Iris pigment epithelial cell (primary cell): ENCODE data around the gene BCL2L2.

Source experiments
- DNase-seq: peaks from one replicate; pipeline ENCODE4 v3.0.0-alpha.2; 2011; ENCODE audit warnings: low read depth

Gene BCL2L2

DNA sequence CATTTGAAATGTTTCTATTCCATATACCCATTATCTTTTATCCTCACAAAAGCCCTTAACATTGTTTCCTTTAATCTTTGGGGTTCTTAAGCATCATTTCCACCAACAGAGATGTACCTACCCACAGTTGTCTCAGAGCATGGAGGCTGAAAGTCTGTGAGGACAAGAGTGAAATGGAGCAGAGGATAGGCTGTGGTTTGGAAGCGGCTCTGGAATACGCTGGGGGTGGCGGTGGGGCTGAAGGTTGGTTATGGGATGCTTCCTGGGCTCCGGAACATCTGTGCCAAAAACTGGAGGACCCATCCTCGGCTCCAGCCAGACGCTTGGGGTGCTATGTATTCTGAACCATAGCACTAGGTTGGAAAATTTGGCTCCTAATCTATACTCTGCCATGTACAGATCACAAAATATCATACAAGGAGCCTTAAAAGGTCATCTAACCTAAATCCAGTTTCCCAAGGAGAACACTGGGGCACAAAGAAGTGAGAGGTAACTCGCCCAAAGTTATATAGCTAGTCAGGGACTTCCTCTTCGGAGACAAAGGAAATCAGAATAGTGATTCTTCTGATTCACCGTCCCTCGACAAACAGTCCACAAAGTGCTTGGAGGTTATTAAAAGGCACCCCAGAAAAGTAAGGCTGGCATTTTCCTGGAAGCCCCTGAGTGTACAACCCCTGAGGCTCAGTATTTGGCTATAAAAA, 6.5 kb upstream of the BCL2L2 start:
- no peak for DNase-seq

DNA sequence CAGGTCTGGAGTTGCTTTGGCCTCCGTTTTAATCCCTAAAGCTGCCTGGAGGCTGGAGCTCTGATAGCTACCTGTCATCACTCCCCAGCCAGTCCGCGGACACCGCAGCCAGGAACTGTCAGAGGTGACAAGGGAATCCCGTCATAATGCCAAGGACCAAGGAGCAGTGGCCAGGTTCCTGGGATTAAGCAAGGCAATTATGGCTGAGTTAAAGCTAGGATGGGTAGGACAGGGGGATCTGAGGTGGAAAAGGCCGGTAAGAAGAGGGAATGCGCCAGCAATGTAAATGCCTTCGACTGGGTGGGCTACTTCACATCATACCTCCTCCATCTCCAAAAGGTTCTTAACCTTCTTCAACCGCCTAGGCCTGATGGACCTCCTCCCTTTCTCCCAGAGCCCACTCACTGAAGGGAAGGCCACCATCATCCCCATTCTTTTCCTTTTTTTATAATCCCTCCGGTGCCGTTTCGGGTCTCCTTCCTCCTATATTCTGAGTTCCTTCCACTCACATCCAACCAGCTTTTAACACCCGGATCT, 5.9 kb upstream of the BCL2L2 start:
- peak; percentile 18 for DNase-seq

DNA sequence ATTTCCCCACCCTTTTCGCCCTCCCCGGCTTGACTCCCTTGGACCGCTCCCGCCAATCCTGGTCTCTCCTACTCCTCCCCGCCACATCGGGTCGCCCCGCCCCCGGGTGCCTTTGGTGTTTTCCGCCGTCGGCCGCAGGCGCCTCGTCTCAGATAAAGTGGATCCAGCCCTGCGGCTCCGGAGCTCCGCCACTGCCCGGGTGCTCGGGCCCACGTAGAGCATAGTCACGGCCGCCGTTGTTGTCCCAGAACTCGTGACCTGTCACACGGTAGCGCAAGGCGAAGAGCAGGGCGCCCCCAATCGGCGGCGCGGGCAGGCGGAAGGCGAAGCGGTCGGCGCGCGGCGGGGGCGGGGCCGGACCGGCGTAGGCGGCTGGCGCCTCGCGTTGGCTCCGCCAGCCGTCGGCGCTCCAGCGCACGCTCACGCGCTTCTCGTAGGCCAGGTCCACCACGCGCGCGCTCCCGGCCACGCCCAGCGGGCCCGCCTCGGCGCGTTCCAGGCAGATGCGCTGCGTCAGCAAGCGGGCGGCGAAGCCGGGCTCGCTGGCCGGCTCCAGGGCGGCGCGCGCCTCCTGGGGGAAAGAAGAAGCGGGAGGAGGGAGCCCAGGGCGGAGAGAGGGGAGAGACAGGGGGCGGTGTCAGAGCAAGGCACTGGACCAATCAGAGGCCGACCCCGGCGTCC, 5.2 kb upstream of the BCL2L2 start:
- DNase-seq = peak; percentile 99

DNA sequence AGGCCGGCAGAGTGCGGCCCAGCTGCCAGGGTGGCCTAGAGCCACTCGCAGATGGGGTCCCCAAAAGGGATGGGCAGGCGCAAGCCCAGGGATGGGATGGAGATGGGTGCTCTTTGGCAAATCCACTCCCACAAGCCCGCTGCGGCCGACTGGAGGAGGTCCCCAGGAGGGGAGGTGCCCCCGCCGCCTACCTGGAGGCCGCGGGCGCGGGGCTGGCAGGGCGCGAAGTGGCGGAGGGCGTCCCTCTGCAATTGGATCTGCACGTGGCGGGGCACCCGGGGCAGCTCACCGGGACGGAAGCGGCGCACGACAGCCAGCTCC, 4.7 kb upstream of the BCL2L2 start:
- DNase-seq = no peak

DNA sequence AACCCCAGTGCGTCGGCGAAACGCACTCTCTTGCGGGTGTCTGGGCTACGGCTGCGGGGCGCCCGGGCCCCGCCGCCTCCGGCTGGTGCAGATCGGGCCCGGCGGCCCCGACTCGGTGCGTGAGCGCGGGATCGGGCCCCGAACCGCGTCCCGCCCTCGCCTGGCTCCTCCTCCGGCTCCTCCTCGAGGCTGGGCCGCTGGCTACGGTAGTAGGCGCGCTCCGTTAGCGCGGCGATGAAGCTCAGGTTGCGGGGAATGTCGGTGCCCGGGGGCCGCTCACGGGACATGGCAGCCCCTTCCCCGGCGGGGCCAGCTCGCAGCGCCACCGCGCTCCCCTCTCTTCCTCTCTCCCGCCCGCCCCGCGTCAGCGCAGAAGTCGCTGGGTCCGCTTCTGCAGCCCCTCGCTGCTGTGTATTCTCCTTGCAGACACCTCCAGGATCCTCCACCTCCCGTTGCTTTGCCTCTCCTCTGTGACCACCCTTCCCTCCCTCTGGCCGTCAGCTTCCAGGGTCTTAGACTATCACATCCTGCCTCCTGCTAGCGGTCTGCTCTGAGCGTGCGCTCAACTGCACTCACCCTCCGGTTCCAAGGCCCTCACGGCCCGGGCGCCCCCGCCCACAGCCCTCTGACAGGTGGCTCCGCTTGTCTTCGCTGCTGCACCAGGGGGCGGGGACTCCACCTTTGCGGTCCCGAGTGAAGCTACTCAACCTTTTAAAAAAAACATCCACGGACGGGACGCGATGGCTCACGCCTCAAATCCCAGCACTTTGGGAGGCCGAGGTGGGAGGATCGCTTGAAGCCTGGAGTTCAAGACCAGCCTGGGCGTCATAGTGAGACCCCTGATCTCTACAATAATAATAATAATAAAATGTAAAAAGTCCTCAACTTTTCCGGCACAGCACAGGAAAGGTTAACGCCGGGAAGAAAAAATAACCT, 4.1 kb upstream of the BCL2L2 start, which contains the start of gene PPP1R3E:
Gene PPP1R3E, minus strand, starts transcription at position 570 of the 936 bp plus-strand sequence. Its CDS starts 283 bp downstream, at position 287.
- DNase-seq = peak; percentile 62

DNA sequence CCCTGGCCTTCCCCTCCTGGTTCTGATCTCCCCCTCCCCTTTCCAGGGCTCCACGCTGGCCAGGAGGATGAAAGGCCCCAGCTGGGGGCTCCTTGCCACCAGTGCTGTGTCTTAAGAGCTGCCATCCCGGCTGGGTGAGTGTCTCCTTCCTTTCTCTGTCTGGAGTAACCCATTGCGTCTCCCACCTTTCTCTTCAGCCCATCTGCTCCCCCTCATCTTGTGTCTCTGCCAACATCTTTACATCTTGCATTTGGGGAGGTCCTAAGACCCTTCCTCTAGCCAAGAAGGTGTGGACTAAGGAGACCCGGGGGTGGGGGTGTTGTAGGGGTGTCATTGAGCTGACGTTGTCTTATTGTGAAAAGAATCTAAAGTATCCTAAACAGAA, 505 bp downstream of the BCL2L2 start:
- DNase-seq = no peak

DNA sequence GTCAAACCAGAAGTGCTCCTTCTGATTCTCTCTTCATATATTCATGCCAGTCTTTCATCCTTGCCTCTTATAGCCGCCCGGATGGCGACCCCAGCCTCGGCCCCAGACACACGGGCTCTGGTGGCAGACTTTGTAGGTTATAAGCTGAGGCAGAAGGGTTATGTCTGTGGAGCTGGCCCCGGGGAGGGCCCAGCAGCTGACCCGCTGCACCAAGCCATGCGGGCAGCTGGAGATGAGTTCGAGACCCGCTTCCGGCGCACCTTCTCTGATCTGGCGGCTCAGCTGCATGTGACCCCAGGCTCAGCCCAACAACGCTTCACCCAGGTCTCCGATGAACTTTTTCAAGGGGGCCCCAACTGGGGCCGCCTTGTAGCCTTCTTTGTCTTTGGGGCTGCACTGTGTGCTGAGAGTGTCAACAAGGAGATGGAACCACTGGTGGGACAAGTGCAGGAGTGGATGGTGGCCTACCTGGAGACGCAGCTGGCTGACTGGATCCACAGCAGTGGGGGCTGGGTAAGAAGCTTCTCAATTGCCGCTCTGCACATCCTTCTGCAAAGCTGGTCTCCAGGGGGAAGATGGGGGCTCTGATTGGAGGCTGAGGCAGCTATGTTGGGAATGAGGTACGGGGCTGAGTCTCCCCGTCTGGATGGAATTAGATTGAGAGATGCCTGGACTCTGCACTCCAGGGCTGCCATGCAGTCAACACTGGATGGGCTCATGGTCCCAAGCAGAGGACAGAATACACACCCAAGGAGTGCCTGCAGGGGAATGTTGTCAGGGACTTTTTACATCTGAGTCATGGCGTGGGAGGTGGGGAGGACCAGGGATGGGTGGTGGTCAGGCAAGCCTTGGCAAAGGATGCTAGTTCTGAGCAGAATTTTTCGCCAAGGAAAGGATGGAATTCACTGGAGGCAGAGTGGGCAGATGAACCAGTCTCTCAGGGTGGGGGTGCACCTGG, 1.3 kb downstream of the BCL2L2 start:
- peak; percentile 34 for DNase-seq

DNA sequence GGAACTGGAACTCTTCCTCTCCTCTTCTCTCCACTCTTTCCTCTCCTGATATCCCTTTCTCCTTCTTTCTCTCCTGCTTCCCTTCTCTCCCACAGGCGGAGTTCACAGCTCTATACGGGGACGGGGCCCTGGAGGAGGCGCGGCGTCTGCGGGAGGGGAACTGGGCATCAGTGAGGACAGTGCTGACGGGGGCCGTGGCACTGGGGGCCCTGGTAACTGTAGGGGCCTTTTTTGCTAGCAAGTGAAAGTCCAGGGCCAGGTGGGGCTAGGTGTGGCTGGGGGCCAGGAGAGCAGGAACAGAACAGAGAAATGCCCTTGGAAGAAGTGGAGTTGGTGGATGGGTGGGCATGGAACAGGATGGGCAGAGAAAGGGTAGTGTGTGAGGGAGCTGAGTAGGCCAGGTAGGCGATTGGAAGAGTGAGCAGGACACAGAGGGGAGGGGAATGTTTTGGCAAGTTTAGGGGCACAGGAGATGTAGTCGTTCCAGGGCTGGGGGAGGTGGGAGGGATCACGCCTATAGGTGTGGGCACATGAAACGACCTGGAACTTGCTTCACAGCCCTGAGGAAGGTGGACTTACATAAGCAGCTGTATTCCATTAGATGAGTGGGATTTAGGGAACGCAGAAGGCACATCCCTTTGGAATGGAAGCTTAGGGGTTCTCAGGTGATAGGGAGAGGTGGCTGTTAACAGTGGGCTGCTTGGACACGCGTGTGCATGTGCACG, 2.2 kb downstream of the BCL2L2 start:
- DNase-seq = no peak

DNA sequence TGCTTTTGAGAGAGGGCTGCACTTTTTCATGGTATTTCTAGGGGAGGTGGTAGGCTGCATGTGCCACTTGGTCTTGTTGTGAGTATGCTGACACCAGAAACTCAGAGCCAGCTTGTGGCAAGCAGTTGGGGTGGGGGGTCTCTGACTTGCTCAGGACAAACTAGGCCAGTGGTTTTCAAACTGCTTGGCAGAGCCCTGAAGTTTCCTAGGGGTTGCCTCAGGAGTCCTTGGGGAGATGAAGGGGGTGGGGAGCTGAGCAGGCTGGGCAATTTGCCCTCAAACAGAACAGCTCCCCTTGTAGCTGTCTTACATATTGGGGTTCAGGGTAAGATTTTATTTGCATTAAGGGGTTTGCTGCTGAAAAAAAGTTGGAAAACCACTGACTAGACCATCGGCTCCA, 3.9 kb downstream of the BCL2L2 start:
- DNase-seq = no peak

DNA sequence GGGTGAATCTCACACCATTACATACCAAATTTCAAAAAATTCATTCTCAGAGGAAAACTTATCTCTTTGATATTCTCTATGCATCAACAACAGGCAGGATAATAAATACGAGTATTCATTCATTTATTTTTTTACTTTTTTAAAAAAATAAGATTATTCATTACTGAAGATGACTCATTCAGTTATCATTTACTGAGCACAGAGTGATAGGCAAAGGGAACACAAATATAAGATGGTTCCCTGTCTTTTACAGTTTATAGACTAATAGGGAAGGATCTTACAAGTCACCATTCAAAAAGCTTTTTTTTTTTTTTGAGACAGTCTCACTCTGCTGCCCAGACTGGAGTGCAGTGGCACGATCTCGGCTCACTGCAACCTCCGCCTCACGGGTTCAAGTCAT, 9.7 kb downstream of the BCL2L2 start:
- DNase-seq = no peak

DNA sequence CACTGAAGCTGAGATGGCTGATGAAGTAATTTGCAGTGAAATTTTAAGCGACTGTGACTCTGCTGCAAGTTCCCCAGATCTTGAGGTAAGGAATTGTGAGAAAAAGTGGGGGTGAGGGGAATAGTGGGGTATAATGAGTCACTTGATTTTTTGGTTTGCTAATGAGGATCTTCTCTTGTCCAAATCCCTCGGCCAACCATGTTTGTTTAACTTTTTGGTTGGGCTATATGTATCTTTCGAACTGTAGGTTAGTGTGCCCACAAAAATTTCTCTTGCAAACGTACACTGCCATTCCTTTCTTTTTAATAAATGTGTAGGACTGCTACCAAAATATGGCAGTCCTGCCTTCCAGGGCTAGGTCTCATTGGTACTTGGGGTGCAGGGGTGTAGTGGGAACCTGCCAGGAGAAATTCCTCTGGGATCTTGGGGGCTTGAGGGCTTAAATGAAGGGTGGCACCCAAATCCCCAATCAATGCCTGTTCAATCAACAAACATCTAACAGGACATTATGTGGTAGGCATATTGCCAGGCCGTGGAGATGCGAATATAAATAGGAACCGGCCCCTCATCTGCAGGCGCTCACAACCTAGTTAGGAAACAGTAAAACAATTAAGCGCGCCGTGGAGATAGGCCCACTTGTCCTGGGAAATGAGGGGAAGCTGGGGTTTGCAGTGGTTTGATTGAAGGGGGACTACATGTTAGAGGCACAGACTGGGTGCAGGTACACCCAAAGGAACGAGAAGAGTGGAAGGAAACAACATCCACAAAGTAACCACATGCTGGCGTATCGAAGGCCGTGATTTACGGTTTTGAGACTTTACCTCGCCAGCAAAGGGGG, 13.3 kb downstream of the BCL2L2 start:
- no peak for DNase-seq

DNA sequence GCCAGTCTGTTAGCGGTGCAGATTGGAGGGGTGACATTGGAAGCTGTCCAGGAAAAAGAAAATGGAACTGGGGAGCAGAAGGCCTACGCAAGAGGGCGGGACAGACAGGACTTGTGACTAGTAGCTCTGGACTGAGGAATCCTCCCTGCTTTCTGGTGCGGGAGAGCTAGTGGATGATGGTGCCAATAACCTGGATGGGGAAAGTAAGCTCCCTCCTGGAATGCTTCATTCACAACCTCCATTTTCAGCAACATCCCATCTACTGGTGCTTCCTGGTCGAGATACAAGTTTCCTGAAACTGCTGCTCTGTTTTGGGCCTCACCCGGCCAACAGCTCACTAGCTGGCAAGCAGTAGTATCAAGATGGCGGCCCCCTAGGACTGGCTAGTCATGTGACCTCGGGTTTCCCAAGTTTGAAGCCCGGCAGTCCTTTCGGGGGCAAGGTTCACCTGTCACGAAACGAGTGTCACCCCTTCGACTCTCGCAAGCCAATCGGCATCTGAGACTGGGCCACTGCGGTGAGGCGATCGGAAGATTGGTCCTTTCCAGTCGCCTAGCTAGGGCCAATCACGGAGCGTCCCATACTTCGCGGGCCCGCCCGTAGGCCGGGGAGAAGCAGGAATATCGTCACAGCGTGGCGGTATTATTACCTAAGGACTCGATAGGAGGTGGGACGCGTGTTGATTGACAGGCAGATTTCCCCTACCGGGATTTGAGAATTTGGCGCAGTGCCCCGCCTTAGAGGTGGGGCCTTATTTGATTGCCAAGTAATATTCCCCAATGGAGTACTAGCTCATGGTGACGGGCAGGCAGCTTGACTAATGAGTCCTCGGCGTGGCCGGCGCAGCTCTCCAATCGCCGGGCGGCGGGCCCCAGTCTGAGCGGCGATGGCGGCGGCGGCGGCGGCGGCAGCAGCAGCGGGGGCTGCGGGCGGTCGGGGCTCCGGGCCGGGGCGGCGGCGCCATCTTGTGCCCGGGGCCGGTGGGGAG, 14.2 kb downstream of the BCL2L2 start, which contains the start of gene PABPN1:
Gene PABPN1, plus strand, starts transcription at position 874 of the 988 bp plus-strand sequence. Its CDS starts 13 bp downstream, at position 887.
- DNase-seq = peak; percentile 100

DNA sequence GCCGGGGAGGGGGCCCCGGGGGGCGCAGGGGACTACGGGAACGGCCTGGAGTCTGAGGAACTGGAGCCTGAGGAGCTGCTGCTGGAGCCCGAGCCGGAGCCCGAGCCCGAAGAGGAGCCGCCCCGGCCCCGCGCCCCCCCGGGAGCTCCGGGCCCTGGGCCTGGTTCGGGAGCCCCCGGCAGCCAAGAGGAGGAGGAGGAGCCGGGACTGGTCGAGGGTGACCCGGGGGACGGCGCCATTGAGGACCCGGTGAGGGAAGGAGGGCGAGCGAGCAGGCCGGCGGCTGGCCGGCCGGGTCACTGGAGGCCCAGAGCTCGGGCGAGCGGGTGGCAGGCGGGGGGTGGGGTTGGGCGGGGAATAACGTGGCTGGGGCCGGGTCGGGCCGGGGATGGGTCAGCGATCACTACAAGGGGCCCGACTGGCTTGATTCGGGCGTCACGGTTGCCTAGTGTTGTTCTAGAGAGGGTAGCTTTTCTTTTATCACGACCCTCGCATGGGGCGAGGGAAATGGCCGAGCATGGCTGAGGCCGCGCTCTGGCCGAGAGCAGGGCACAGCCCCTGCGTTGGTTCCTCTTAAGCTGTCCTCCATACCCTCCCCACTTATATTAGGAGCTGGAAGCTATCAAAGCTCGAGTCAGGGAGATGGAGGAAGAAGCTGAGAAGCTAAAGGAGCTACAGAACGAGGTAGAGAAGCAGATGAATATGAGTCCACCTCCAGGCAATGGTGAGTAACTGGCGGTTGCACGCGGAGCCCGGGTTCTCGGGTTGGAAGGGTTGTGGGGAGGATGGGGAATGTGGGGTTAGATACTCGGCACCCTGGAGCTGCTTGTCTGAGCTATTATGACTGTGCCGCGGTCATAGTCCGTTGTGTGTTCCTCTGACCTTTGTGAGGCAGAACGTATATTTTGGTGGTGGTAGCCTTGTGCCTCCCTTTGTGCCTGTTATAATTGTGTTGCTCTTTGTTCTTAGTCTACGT, 15.2 kb downstream of the BCL2L2 start:
- peak; percentile 74 for DNase-seq

DNA sequence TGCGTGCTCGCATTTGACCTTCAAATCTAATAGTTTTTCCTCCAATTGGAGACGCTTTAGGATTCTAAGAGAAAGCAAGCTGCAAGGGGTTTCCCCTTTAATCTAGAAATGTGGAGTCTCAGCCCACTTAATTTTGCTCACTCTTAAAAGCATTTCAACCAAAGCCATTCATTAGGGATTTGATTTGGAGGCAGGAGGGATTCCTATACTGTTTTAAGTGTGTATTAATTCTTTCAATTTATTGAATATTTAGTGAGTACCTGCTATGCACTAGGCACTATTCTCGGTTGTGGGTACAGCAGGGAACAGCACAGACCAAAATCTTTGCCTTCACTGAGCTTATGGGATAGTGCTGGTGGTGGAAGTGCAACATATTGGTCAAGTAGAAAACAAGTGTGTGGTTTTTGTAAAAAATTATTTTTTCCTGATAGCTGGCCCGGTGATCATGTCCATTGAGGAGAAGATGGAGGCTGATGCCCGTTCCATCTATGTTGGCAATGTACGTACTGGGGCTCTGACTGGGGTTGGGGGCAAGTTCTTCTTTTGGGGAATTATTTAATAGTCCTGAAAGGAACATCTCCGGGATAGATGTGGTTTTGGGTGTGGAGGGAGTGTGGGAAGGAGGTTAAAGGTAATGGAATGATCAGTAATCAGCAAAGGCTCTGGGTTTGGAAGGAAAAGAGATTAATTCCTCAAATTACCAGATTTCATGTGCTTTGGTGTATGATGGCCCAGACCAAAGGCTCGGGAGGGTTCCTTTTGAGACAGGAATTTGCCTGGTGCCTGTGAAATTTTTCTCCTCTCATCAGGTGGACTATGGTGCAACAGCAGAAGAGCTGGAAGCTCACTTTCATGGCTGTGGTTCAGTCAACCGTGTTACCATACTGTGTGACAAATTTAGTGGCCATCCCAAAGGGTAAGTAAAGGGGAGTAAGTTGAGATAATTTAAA, 16.2 kb downstream of the BCL2L2 start:
- no peak for DNase-seq

DNA sequence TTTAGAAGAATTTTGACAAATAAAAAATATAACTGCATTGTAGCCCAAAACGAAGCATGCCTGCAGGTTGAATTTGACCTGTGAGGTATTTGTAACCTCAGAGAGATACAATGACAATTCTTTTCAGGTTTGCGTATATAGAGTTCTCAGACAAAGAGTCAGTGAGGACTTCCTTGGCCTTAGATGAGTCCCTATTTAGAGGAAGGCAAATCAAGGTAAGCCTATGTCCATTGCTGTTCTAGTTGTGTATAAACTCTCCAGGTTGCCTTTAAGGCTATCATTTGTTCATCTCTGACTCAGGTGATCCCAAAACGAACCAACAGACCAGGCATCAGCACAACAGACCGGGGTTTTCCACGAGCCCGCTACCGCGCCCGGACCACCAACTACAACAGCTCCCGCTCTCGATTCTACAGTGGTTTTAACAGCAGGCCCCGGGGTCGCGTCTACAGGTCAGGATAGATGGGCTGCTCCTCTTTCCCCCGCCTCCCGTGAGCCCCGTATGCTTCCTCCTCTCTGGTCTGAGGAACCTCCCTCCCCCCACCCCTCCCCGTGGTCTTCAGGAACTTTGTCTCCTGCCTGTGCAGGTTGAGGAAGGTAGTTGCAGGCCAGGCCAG, 17.3 kb downstream of the BCL2L2 start:
- DNase-seq = no peak
